Measurements from ENCODE around the gene DOCK10. TPM values are rescaled to one million over a fixed set of nuclear protein-coding genes. Genes with fewer than 3 reads are reported as not detected.

The DOCK10 gene
- total RNA-seq, 4 donors from 2014 or later, result 8.3 to 47.4 (median 18.3) TPM

- TF ChIP-seq CTCF (IDR thresholded peaks at IDR 0.05; ENCODE audit: low read depth), result no peak
These were observed 195.6 kb downstream of the DOCK10 start for GRCh38 chr2:224846686-224847085.

GRCh38 chr2:224846161-224846560 is 196.1 kb downstream of the DOCK10 start:
- TF ChIP-seq CTCF (IDR thresholded peaks at IDR 0.05; ENCODE audit: low read depth), result no peak

GRCh38 chr2:224843141-224843540 is 199.1 kb downstream of the DOCK10 start:
- TF ChIP-seq CTCF (IDR thresholded peaks at IDR 0.05; ENCODE audit: low read depth), result no peak

- no peak for TF ChIP-seq CTCF (IDR thresholded peaks at IDR 0.05; ENCODE audit: low read depth)
These were observed 200.4 kb downstream of the DOCK10 start for GRCh38 chr2:224841910-224842309.

- TF ChIP-seq CTCF (IDR thresholded peaks at IDR 0.05; ENCODE audit: low read depth), result no peak
These were observed 203.9 kb downstream of the DOCK10 start for GRCh38 chr2:224838335-224838734.

GRCh38 chr2:224837558-224837957 is 204.7 kb downstream of the DOCK10 start:
- TF ChIP-seq CTCF (IDR thresholded peaks at IDR 0.05; ENCODE audit: low read depth), result no peak

- no peak for TF ChIP-seq CTCF (IDR thresholded peaks at IDR 0.05; ENCODE audit: low read depth)
These were observed 205.2 kb downstream of the DOCK10 start for GRCh38 chr2:224837066-224837465.
